Liver (tissue), 9 donors: ENCODE data around the gene SMAD7. TPM values are rescaled to one million over a fixed set of nuclear protein-coding genes. Genes with fewer than 3 reads are reported as not detected.
A peak's percentile ranks its signal among the peaks of the same experiment; 100 is the strongest.

Experiments
- DNase-seq: peaks from one replicate; pipeline ENCODE4 v3.0.0-alpha.2; 2017; ENCODE audit warnings: low spot score
- H3K27ac ChIP-seq, 2 donors: one replicate each; pipeline ENCODE4 v1.7.0; 2013; ENCODE audit warnings: inconsistent platforms in 2 of 2, low read length in 2 of 2, control low read depth in 1 of 2, low read depth in 1 of 2, mild to moderate bottlenecking in 1 of 2
- H3K27me3 ChIP-seq, 4 donors: one replicate each; pipeline versions ENCODE4 v1.6.1 to v1.7.0; 2013; ENCODE audit warnings: low read length in 3 of 4, inconsistent platforms in 1 of 4, mild to moderate bottlenecking in 1 of 4, moderate library complexity in 1 of 4; ENCODE audit not compliant: control insufficient read depth in 4 of 4, insufficient read depth in 4 of 4
- H3K36me3 ChIP-seq, 4 donors: one replicate each; pipeline versions ENCODE4 v1.6.1 to v1.7.0; 2013; ENCODE audit warnings: low read length in 3 of 4, mild to moderate bottlenecking in 3 of 4, low read depth in 1 of 4, moderate library complexity in 1 of 4; ENCODE audit not compliant: control insufficient read depth in 4 of 4, insufficient read depth in 3 of 4
- H3K4me1 ChIP-seq, 4 donors: one replicate each; pipeline versions ENCODE4 v1.6.1 to v1.7.0; 2013; ENCODE audit warnings: low read length in 3 of 4, mild to moderate bottlenecking in 3 of 4, moderate library complexity in 1 of 4; ENCODE audit not compliant: control insufficient read depth in 4 of 4, insufficient read depth in 4 of 4
- H3K4me3 ChIP-seq, 3 donors: one replicate each; pipeline versions ENCODE4 v1.6.1 to v1.7.0; 2013; ENCODE audit warnings: low read length in 3 of 3, control low read depth in 1 of 3, low read depth in 1 of 3, mild to moderate bottlenecking in 1 of 3
- H3K9ac ChIP-seq, 2 donors: one replicate each; pipeline ENCODE4 v1.7.0; 2013; ENCODE audit warnings: low read length in 2 of 2, mild to moderate bottlenecking in 2 of 2, moderate library complexity in 2 of 2, control low read depth in 1 of 2, low read depth in 1 of 2
- H3K9me3 ChIP-seq, 4 donors: one replicate each; pipeline versions ENCODE4 v1.6.1 to v1.7.0; 2013; ENCODE audit warnings: low read length in 3 of 4; ENCODE audit not compliant: control insufficient read depth in 4 of 4
- ATF3 ChIP-seq: IDR thresholded peaks from 2 replicates; pipeline ENCODE4 v1.6.1; 2016; ENCODE audit warnings: antibody characterized with exemption
- CTCF ChIP-seq: fragments of 150-350 bp; IDR thresholded peaks from 2 replicates; pipeline ENCODE4 v1.5.1; 2017; ENCODE audit warnings: improper control_type of control experiment, low read depth, low read length; ENCODE audit not compliant: missing input control
- EGR1 ChIP-seq, 2 donors: IDR thresholded peaks; 2 replicates each; pipeline ENCODE4 v1.6.1; 2016 to 2018; ENCODE audit warnings: antibody characterized with exemption in 2 of 2, low read depth in 2 of 2
- FOXA1 ChIP-seq: IDR thresholded peaks from 2 replicates; pipeline ENCODE4 v1.6.1; 2016; ENCODE audit warnings: antibody characterized with exemption
- FOXA2 ChIP-seq: IDR thresholded peaks from 2 replicates; pipeline ENCODE4 v1.6.1; 2016; ENCODE audit warnings: antibody characterized with exemption
- GABPA ChIP-seq, 2 donors: IDR thresholded peaks in 1 of 2; conservative IDR thresholded peaks in 1 of 2; 2 replicates each; pipeline ENCODE4 v1.6.1; 2016; ENCODE audit warnings: antibody characterized with exemption in 2 of 2, mild to moderate bottlenecking in 1 of 2, moderate library complexity in 1 of 2
- HNF4A ChIP-seq, 2 donors: conservative IDR thresholded peaks; 2 replicates each; pipeline ENCODE4 v1.6.1; 2016; ENCODE audit warnings: antibody characterized with exemption in 2 of 2, mild to moderate bottlenecking in 2 of 2
- HNF4G ChIP-seq: IDR thresholded peaks from 2 replicates; pipeline ENCODE4 v1.6.1; 2016; ENCODE audit warnings: antibody characterized with exemption
- JUND ChIP-seq, 2 donors: IDR thresholded peaks; 2 replicates each; pipeline ENCODE4 v1.6.1; 2016; ENCODE audit warnings: antibody characterized with exemption in 2 of 2
- MAX ChIP-seq: IDR thresholded peaks from 2 replicates; pipeline ENCODE4 v1.6.1; 2016; ENCODE audit warnings: antibody characterized with exemption
- NR2F2 ChIP-seq: IDR thresholded peaks from 2 replicates; pipeline ENCODE4 v1.6.1; 2016; ENCODE audit warnings: antibody characterized with exemption
- RAD21 ChIP-seq, 2 donors: IDR thresholded peaks; 2 replicates each; pipeline ENCODE4 v1.6.1; 2016; ENCODE audit warnings: antibody characterized with exemption in 2 of 2, mild to moderate bottlenecking in 2 of 2
- REST ChIP-seq: IDR thresholded peaks from 2 replicates; pipeline ENCODE4 v1.6.1; 2016; ENCODE audit warnings: antibody characterized with exemption, mild to moderate bottlenecking
- RXRA ChIP-seq, 2 donors: IDR thresholded peaks; 2 replicates each; pipeline ENCODE4 v1.6.1; 2017 to 2018; ENCODE audit warnings: antibody characterized with exemption in 2 of 2, mild to moderate bottlenecking in 1 of 2
- SP1 ChIP-seq: IDR thresholded peaks from 2 replicates; pipeline ENCODE4 v1.6.1; 2018; ENCODE audit warnings: antibody characterized with exemption, mild to moderate bottlenecking
- TAF1 ChIP-seq: conservative IDR thresholded peaks from 2 replicates; pipeline ENCODE4 v1.6.1; 2016; ENCODE audit warnings: antibody characterized with exemption, mild to moderate bottlenecking
- YY1 ChIP-seq: IDR thresholded peaks from 2 replicates; pipeline ENCODE4 v1.6.1; 2016; ENCODE audit warnings: antibody characterized with exemption, mild to moderate bottlenecking
- ZBTB33 ChIP-seq: IDR thresholded peaks from 2 replicates; pipeline ENCODE4 v1.6.1; 2016; ENCODE audit warnings: antibody characterized with exemption
- WGBS: extraction: QIAGEN DNeasy Blood & Tissue Kit; methylation state at CpG from one replicate; pipeline ENCODE4 v1.1.7; 2013; 5-methylcytosine and 5-hydroxymethylcytosine counted together
- polyA plus RNA-seq, 2 donors: library from polyadenylated mRNA; stranded (reverse) in 1 of 2; unstranded in 1 of 2; fragments of 200-250 nt in 1 of 2; fragments of >200 nt in 1 of 2; fragmentation: Nextera tagmentation in 1 of 2; extraction: Ambion mirVana in 1 of 2; gene quantifications; one replicate each; pipeline versions ENCODE4 v1.2.1 to v1.2.3, GENCODE V29; 2013 to 2015
- total RNA-seq, 2 donors: library from RNA; depleted of rRNA; stranded (reverse); fragments of >200 nt; gene quantifications; one replicate each; pipeline ENCODE4 v1.2.3, GENCODE V29; 2014
- donor health status: healthy.
- donor health status: healthy.
- donor health status: healthy.
- donor health status: healthy.
- donor health status: healthy.

SMAD7 gene
- total and polyA plus RNA-seq, 4 donors: 3.2 to 11.8 (median 10.1) TPM

- no peaks in the 10 kb centered on the region for H3K9me3 ChIP-seq
- peaks cover 40 to 92% (median 82%) of the 10 kb centered on the region in 4 donors for H3K4me1 ChIP-seq
- no peak for DNase-seq
- H3K9ac ChIP-seq: no peak overlapping the region
- 56% methylated on average over 11 of the region's 11 CpGs for WGBS
- no peaks in the 10 kb centered on the region for H3K36me3 ChIP-seq
- H3K27me3 ChIP-seq: no peaks in the 10 kb centered on the region
- TF ChIP-seq JUND (IDR thresholded peaks at IDR 0.05): no peak
- TF ChIP-seq GABPA (IDR thresholded peaks at IDR 0.05 in 1 of 2, conservative IDR thresholded peaks at IDR 0.05 in 1 of 2): no peak
- TF ChIP-seq ATF3: no peak
- no peak for TF ChIP-seq YY1
- TF ChIP-seq FOXA1: no peak
- no peak for TF ChIP-seq REST
- TF ChIP-seq MAX: no peak
- TF ChIP-seq HNF4G: no peak
- TF ChIP-seq FOXA2: no peak
- no peak for TF ChIP-seq RAD21 (IDR thresholded peaks at IDR 0.05)
- no peak for TF ChIP-seq SP1
- TF ChIP-seq NR2F2: no peak
- TF ChIP-seq CTCF: no peak
- no peak for TF ChIP-seq EGR1 (IDR thresholded peaks at IDR 0.05; ENCODE audit: low read depth in 2 of 2)
- TF ChIP-seq HNF4A (conservative IDR thresholded peaks at IDR 0.05): no peak
- H3K4me3 ChIP-seq: no peak overlapping the region
- H3K27ac ChIP-seq: peak overlapping the region; percentile 13 to 73
Observed at GRCh38 chr18:48931680-48932461, 18.9 kb downstream of the SMAD7 start.

- Histone ChIP-seq H3K9ac (peak overlapping the region in 1 of 2 donors; percentile 10), H3K27ac (peak overlapping the region; percentile 91 to 93), H3K36me3 (no peaks in the 10 kb centered on the region), H3K4me1 (peaks cover 45 to 99% (median 89%) of the 10 kb centered on the region in 4 donors), H3K27me3 (no peaks in the 10 kb centered on the region), H3K9me3 (no peaks in the 10 kb centered on the region), H3K4me3 (no peak overlapping the region)
- no peak for DNase-seq
- WGBS: 37% methylated on average over 3 of the region's 3 CpGs
- no peak for TF ChIP-seq FOXA1
- no peak for TF ChIP-seq SP1
- TF ChIP-seq RXRA (IDR thresholded peaks at IDR 0.05): no peak
- no peak for TF ChIP-seq EGR1 (IDR thresholded peaks at IDR 0.05; ENCODE audit: low read depth in 2 of 2)
- TF ChIP-seq JUND (IDR thresholded peaks at IDR 0.05): no peak
- TF ChIP-seq HNF4G: no peak
- TF ChIP-seq ZBTB33: no peak
- no peak for TF ChIP-seq TAF1
- no peak for TF ChIP-seq CTCF
- no peak for TF ChIP-seq GABPA (IDR thresholded peaks at IDR 0.05 in 1 of 2, conservative IDR thresholded peaks at IDR 0.05 in 1 of 2)
- TF ChIP-seq NR2F2: no peak
- no peak for TF ChIP-seq RAD21 (IDR thresholded peaks at IDR 0.05)
- no peak for TF ChIP-seq HNF4A (conservative IDR thresholded peaks at IDR 0.05)
- TF ChIP-seq YY1: no peak
Observed at GRCh38 chr18:48930926-48931325, 19.8 kb downstream of the SMAD7 start.
